ENCODE data around the gene EFNA5.
"Not testable (repeated sequence)": the region's sequence is repeated elsewhere in the genome, so short reads cannot be mapped to it uniquely, and the experiment has no call there.

The EFNA5 gene

GRCh38 chr5:107365320-107366109 is 305.2 kb downstream of the EFNA5 start:
- Histone ChIP-seq H3K27ac (ENCODE audit: low read depth, low read length) (no peak overlapping the region), H3K4me3 (ENCODE audit: low read depth, low read length) (no peak overlapping the region), H3K27me3 (ENCODE audit: control insufficient read depth, insufficient read depth, low read length) (no peaks in the 10 kb centered on the region)

GRCh38 chr5:107364443-107365319 is 306.1 kb downstream of the EFNA5 start:
- H3K4me1 ChIP-seq (ENCODE audit: control insufficient read depth, insufficient read depth, low read length) = peaks cover 23% of the 10 kb centered on the region

More at GRCh38 chr5:107365320-107366109, 305.2 kb downstream of the EFNA5 start:
- peaks cover 23% of the 10 kb centered on the region for H3K4me1 ChIP-seq (ENCODE audit: control insufficient read depth, insufficient read depth, low read length)
- no peaks in the 10 kb centered on the region for H3K36me3 ChIP-seq (ENCODE audit: control insufficient read depth, insufficient read depth, low read length)
- no peaks in the 10 kb centered on the region for H3K9me3 ChIP-seq (ENCODE audit: control insufficient read depth, insufficient read depth, low read length)
- H3K9ac ChIP-seq (ENCODE audit: low read depth, low read length) = no peak overlapping the region

GRCh38 chr5:107363768-107364167 is 307.0 kb downstream of the EFNA5 start:
- Histone ChIP-seq H3K9me3 (ENCODE audit: control insufficient read depth, insufficient read depth, low read length) (no peaks in the 10 kb centered on the region), H3K9ac (ENCODE audit: low read depth, low read length) (no peak overlapping the region), H3K27ac (ENCODE audit: low read depth, low read length) (no peak overlapping the region), H3K4me1 (ENCODE audit: control insufficient read depth, insufficient read depth, low read length) (peaks cover 22% of the 10 kb centered on the region), H3K27me3 (ENCODE audit: control insufficient read depth, insufficient read depth, low read length) (no peaks in the 10 kb centered on the region), H3K36me3 (ENCODE audit: control insufficient read depth, insufficient read depth, low read length) (no peaks in the 10 kb centered on the region), H3K4me3 (ENCODE audit: low read depth, low read length) (no peak overlapping the region)

More at GRCh38 chr5:107364443-107365319, 306.1 kb downstream of the EFNA5 start:
- no peaks in the 10 kb centered on the region for H3K36me3 ChIP-seq (ENCODE audit: control insufficient read depth, insufficient read depth, low read length)
- no peak overlapping the region for H3K27ac ChIP-seq (ENCODE audit: low read depth, low read length)
- H3K27me3 ChIP-seq (ENCODE audit: control insufficient read depth, insufficient read depth, low read length) = no peaks in the 10 kb centered on the region
- no peak overlapping the region for H3K9ac ChIP-seq (ENCODE audit: low read depth, low read length)
- no peaks in the 10 kb centered on the region for H3K9me3 ChIP-seq (ENCODE audit: control insufficient read depth, insufficient read depth, low read length)
- H3K4me3 ChIP-seq (ENCODE audit: low read depth, low read length) = no peak overlapping the region

- peaks cover 4% of the 10 kb centered on the region; the same call in 1 of the 2 replicates for H3K4me1 ChIP-seq (ENCODE audit: control insufficient read depth, insufficient read depth, low read length)
- no peak overlapping the region for H3K9ac ChIP-seq (ENCODE audit: low read depth, low read length)
- H3K36me3 ChIP-seq (ENCODE audit: control insufficient read depth, insufficient read depth, low read length) = no peaks in the 10 kb centered on the region
- H3K4me3 ChIP-seq (ENCODE audit: low read depth, low read length) = no peak overlapping the region
- no peak overlapping the region for H3K27ac ChIP-seq (ENCODE audit: low read depth, low read length)
- no peaks in the 10 kb centered on the region for H3K27me3 ChIP-seq (ENCODE audit: control insufficient read depth, insufficient read depth, low read length)
- H3K9me3 ChIP-seq (ENCODE audit: control insufficient read depth, insufficient read depth, low read length) = no peaks in the 10 kb centered on the region
These were observed 308.8 kb downstream of the EFNA5 start for GRCh38 chr5:107361945-107362344.

- no peaks in the 10 kb centered on the region for H3K36me3 ChIP-seq (ENCODE audit: control insufficient read depth, insufficient read depth, low read length)
- H3K27ac ChIP-seq (ENCODE audit: low read depth, low read length) = no peak overlapping the region
- no peak overlapping the region for H3K4me3 ChIP-seq (ENCODE audit: low read depth, low read length)
- H3K9me3 ChIP-seq (ENCODE audit: control insufficient read depth, insufficient read depth, low read length) = no peaks in the 10 kb centered on the region
- no peaks in the 10 kb centered on the region for H3K27me3 ChIP-seq (ENCODE audit: control insufficient read depth, insufficient read depth, low read length)
- H3K4me1 ChIP-seq (ENCODE audit: control insufficient read depth, insufficient read depth, low read length) = no peaks in the 10 kb centered on the region
- H3K9ac ChIP-seq (ENCODE audit: low read depth, low read length) = no peak overlapping the region
These were observed 310.9 kb downstream of the EFNA5 start for GRCh38 chr5:107359916-107360234.

GRCh38 chr5:107359033-107359915 is 311.5 kb downstream of the EFNA5 start:
- H3K9me3 ChIP-seq (ENCODE audit: control insufficient read depth, insufficient read depth, low read length) = no peaks in the 10 kb centered on the region
- H3K4me1 ChIP-seq (ENCODE audit: control insufficient read depth, insufficient read depth, low read length) = no peaks in the 10 kb centered on the region
- no peak overlapping the region for H3K27ac ChIP-seq (ENCODE audit: low read depth, low read length)
- H3K9ac ChIP-seq (ENCODE audit: low read depth, low read length) = no peak overlapping the region
- H3K36me3 ChIP-seq (ENCODE audit: control insufficient read depth, insufficient read depth, low read length) = no peaks in the 10 kb centered on the region
- no peaks in the 10 kb centered on the region for H3K27me3 ChIP-seq (ENCODE audit: control insufficient read depth, insufficient read depth, low read length)
- no peak overlapping the region for H3K4me3 ChIP-seq (ENCODE audit: low read depth, low read length)

GRCh38 chr5:107356891-107357290 is 313.8 kb downstream of the EFNA5 start:
- Histone ChIP-seq H3K9ac (ENCODE audit: low read depth, low read length) (no peak overlapping the region), H3K4me1 (ENCODE audit: control insufficient read depth, insufficient read depth, low read length) (no peaks in the 10 kb centered on the region), H3K27ac (ENCODE audit: low read depth, low read length) (no peak overlapping the region), H3K27me3 (ENCODE audit: control insufficient read depth, insufficient read depth, low read length) (no peaks in the 10 kb centered on the region), H3K9me3 (ENCODE audit: control insufficient read depth, insufficient read depth, low read length) (no peaks in the 10 kb centered on the region), H3K4me3 (ENCODE audit: low read depth, low read length) (no peak overlapping the region), H3K36me3 (ENCODE audit: control insufficient read depth, insufficient read depth, low read length) (no peaks in the 10 kb centered on the region)

- H3K4me1 ChIP-seq (ENCODE audit: control insufficient read depth, insufficient read depth, low read length) = no peaks in the 10 kb centered on the region
- peaks cover 2% of the 10 kb centered on the region for H3K9me3 ChIP-seq (ENCODE audit: control insufficient read depth, insufficient read depth, low read length)
- H3K27ac ChIP-seq (ENCODE audit: low read depth, low read length) = no peak overlapping the region
These were observed 318.2 kb downstream of the EFNA5 start for GRCh38 chr5:107352576-107352975.

GRCh38 chr5:107346580-107346979 is 324.2 kb downstream of the EFNA5 start:
- not testable (repeated sequence) for H3K4me1 ChIP-seq (ENCODE audit: control insufficient read depth, insufficient read depth, low read length); H3K36me3 ChIP-seq (ENCODE audit: control insufficient read depth, insufficient read depth, low read length); H3K27ac ChIP-seq (ENCODE audit: low read depth, low read length); H3K27me3 ChIP-seq (ENCODE audit: control insufficient read depth, insufficient read depth, low read length); H3K4me3 ChIP-seq (ENCODE audit: low read depth, low read length); H3K9ac ChIP-seq (ENCODE audit: low read depth, low read length)
- peaks cover 19% of the 10 kb centered on the region for H3K9me3 ChIP-seq (ENCODE audit: control insufficient read depth, insufficient read depth, low read length)

More at GRCh38 chr5:107352576-107352975, 318.2 kb downstream of the EFNA5 start:
- H3K9ac ChIP-seq (ENCODE audit: low read depth, low read length) = no peak overlapping the region
- no peaks in the 10 kb centered on the region for H3K36me3 ChIP-seq (ENCODE audit: control insufficient read depth, insufficient read depth, low read length)
- H3K27me3 ChIP-seq (ENCODE audit: control insufficient read depth, insufficient read depth, low read length) = no peaks in the 10 kb centered on the region
- H3K4me3 ChIP-seq (ENCODE audit: low read depth, low read length) = no peak overlapping the region

GRCh38 chr5:107342371-107342770 is 328.4 kb downstream of the EFNA5 start:
- Histone ChIP-seq H3K27ac (ENCODE audit: low read depth, low read length) (no peak overlapping the region), H3K36me3 (ENCODE audit: control insufficient read depth, insufficient read depth, low read length) (no peaks in the 10 kb centered on the region), H3K9me3 (ENCODE audit: control insufficient read depth, insufficient read depth, low read length) (peaks cover 16% of the 10 kb centered on the region)

More at GRCh38 chr5:107342371-107342770, 328.4 kb downstream of the EFNA5 start:
- H3K4me1 ChIP-seq (ENCODE audit: control insufficient read depth, insufficient read depth, low read length) = peaks cover 10% of the 10 kb centered on the region
- no peak overlapping the region for H3K4me3 ChIP-seq (ENCODE audit: low read depth, low read length)
- H3K9ac ChIP-seq (ENCODE audit: low read depth, low read length) = no peak overlapping the region
- no peaks in the 10 kb centered on the region for H3K27me3 ChIP-seq (ENCODE audit: control insufficient read depth, insufficient read depth, low read length)
